Suppressor macrophage treated with lipopolysaccharide for 1 hour (primary cell): ENCODE measurements around the gene VMP1.
"Not testable (repeated sequence)": the region's sequence is repeated elsewhere in the genome, so short reads cannot be mapped to it uniquely, and the experiment has no call there.

Source experiments
- DNase-seq, 3 donors: peaks; one replicate each; pipeline ENCODE4 v3.0.0-alpha.2; 2020 to 2022

The VMP1 gene

DNA sequence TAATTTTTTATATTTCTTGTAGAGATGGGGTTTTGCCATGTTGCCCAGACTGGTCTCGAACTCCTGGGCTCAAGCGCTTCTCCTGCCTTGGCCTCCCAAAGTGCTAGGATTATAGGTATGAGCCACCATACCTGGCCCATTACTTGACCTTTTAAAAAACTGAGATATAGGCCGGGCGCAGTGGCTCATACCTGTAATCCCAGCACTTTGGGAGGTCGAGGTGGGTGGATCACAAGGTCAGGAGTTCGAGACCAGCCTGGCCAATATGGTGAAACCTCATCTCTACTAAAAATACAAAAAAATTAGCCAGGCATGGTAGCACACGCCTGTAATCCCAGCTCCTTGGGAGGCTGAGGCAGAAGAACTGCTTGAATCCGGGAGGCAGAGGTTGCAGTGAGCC is 166.0 kb downstream of the VMP1 start:
- DNase-seq, result not testable (repeated sequence)

DNA sequence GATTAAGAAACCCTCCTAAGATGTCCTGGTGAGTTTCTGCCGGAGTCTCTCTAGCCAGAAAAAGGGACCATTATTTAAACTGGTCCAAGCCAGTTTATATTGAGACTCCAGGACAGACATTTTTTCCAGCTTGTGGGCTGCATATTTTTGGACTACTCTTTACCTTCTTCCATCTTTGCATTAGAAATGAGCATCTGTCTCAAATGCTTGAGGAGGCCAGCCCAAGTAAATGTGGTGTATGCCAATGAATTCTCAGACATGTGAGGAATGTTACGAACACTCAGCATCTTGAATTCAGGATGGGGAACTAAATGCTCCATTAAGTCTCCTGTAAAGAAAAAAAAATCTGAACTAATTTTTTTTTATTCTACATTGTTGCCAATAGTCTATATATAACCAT is 166.9 kb downstream of the VMP1 start:
- no peak for DNase-seq

DNA sequence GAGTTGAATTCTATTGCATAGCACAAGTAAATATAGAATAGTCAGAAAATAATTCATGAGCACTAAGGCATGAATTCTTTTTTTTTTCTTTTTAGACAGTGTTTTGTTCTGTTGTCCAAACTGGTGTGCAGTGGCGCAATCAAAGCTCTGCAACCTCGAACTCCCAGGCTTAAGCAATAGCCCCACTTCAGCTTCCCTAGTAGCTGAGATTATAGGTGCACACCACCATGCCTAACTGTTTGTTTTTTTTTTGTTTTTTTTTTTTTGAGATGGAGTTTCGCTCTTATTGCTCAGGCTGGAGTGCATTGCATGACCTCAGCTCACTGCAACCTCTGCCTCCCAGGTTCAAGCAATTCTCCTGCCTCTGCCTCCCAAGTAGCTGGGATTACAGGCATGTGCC is 168.7 kb downstream of the VMP1 start:
- peak in 2 of 3 donors; percentile 24 for DNase-seq

DNA sequence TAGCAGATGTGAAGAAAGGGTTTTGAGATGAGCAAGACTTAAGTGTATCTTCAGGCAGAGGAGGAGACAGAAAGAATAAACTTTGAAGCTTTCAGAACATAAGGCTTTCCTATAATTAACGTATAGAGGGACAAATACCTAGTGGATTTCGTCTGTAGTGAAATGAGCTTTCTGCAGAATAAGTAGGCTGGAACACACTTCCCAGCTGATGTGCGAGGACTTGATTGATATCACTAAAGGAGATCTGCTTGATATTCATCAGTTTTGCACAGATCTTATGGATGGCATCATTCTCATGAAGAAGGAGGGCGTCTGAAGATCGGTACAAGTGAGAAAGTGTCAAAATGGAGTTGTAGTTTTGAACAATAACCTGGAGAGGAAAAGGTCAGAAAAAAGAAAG is 170.5 kb downstream of the VMP1 start:
- DNase-seq, result no peak

DNA sequence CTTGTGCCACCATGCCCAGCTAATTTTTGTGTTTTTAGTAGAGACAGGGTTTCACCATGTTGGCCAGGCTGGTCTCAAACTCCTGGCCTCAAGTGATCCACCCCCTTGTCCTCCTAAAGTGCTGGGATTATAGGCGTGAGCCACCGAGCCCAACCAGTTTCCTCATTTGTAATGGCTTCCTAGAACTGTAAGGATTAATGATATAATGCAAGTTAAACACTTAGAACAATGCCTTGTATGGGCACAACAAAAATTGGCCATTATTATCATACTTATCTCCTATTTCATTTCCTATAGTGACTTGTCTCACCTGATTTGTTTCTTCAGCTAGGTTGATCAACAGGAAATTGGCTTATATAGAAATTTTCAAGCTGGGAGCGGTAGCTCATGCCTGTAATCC is 171.2 kb downstream of the VMP1 start:
- DNase-seq, result no peak

DNA sequence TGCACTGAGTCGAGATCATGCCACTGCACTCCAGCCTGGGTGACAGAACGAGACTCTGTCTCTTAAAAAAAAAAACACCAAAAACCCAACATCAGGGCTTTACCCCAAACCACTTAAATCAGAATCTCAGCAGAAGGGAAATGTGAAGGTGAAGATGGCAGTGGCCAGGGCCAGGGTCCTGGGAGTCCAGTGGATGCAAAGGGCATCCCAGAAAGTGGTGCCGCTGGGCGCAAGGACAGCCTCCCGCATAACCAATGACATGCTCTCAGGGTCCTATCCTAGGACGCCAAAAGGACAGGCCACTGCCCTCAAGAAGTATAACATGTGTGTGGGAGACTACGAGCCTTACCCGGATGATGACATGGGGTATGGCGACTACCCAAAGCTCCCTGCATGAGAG is 177.4 kb downstream of the VMP1 start:
- no peak for DNase-seq

DNA sequence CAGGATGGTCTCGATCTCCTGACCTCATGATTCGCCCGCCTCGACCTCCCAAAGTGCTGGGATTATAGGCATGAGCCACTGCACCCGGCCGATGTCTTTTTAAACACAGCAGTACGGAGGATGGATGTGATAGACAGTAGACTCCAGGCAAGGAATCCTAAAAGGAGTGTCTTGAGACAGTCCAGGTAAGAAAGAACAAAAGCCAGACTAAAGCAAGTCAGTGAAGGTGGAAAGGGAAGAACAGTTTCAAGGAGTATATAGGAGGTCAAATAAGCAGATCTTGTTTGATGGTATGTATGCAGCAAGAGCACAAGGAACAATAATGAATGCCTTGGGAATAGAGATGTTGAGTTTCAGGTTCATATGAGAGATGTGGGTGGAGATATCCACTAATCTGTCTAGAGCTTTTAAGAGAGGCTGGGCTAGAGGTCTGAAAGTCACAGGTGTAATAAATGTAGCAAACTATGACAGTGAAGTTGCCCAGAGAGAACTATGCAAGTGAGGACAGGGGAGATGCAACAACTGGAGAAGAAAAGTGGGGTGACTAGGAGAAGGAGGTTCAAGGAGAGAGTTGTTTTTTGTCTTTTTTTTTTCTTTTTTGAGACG is 180.8 kb downstream of the VMP1 start:
- no peak for DNase-seq

DNA sequence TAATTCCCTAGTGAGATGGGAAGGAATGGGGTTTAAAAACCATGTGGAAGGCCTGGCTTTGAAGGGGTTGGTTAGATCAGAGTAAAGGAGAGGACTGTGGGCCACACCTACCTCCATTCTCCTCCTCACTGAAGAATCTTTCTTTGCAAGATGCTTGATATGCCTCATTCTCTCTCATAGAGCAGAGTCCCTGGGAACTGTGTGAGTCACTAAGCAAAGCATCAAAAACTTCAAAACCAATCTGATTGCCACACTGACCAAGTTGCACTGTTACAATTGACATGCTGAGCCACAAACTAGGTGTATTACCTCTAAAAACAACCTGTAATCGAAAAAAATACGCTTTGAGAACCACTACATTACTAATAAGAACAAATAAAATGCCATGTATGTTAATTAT is 183.3 kb downstream of the VMP1 start:
- DNase-seq, result no peak
